Activated T-cell treated with anti-CD3 and anti-CD28 coated beads for 1 hour (primary cell): Measurements from ENCODE around the gene TLR1.
"Not testable (repeated sequence)": the region's sequence is repeated elsewhere in the genome, so short reads cannot be mapped to it uniquely, and the experiment has no call there.

Experiments
- DNase-seq: peaks from one replicate; pipeline ENCODE4 v3.0.0-alpha.2; 2020; ENCODE audit warnings: low read depth

The TLR1 gene

DNA sequence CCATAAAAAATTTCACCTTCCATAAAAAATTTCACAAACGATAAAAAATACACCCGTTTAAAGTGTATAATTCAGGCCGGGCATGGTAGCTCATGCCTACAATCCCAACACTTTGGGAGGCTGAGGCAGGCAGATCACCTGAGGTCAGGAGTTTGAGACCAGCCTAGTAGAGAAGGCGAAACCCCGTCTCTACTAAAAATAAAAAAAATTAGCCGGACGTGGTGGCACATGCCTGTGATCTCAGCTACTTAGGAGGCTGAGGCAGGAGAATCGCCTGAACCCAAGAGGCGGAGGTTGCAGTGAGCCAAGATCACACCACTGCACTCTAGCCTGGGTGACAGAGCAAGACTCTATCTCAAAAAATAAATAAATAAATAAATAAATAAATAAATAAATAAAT, 1.7 kb upstream of the TLR1 start:
- DNase-seq: not testable (repeated sequence)

- DNase-seq: no peak
Measured at GRCh38 chr4:38805530-38806145, 1.0 kb upstream of the TLR1 start.

DNA sequence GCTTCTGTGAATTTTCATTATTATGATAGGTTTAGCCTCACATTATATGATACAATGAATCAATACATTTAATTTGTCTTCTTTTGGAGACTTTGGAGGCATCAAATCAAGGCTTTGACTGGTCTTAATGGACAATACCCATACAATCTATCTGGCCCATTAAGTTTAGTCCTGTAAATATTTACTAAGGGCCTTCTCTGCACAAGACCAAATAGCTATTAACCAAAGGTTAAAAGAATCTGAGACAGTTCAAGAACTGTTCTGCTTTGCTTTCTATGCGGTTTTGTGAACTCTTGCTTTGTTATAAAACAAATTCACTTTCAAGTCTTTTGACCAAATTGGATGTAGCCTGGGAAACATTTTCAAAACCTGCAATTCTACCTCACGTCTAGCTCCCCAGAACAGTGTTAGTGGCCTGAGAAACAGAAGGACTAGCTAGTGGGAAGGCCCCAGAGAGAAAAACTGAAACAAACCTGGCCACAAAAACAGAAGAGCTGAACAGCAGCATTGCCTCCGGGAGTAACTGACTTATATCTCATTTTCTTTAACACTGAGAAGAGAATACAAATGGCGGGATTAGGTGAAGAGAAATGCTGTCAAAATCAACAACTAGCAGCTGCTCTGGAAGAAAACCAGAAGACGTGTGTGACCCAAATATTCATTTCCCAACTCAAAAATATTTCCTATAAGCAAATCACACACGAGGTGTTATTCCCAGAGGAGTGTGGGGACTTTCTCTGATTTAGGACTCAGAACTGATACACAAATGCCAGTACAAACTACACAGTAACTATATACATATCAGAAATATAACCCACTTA, 548 bp downstream of the TLR1 start:
- DNase-seq: no peak

- no peak for DNase-seq
Measured at GRCh38 chr4:38802561-38803355, 1.8 kb downstream of the TLR1 start.

GRCh38 chr4:38800961-38801450, 3.6 kb downstream of the TLR1 start:
- no peak for DNase-seq

- no peak for DNase-seq
Measured at GRCh38 chr4:38800366-38800765, 4.2 kb downstream of the TLR1 start.

GRCh38 chr4:38795087-38795486, 9.5 kb downstream of the TLR1 start:
- DNase-seq: no peak

DNA sequence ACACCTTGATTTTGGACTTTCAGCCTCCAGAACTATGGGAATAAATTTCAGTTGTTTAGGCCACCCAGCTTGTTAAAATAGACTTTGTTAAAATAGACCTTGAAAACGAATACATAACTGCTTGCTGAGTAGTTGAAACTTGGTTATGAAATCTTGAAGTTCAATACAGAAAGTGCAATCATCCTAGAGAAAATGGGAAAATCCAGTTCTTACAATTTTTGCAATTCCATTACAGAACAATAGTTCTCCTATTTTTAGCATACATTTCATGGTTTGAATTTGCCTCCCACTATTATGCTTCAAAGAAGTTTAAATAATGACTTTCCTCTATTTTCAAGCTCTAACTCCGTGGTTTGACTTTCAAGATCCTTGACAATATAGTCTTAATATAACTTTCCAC, 10.5 kb downstream of the TLR1 start:
- no peak for DNase-seq

GRCh38 chr4:38791010-38791409, 13.6 kb downstream of the TLR1 start:
- no peak for DNase-seq

DNA sequence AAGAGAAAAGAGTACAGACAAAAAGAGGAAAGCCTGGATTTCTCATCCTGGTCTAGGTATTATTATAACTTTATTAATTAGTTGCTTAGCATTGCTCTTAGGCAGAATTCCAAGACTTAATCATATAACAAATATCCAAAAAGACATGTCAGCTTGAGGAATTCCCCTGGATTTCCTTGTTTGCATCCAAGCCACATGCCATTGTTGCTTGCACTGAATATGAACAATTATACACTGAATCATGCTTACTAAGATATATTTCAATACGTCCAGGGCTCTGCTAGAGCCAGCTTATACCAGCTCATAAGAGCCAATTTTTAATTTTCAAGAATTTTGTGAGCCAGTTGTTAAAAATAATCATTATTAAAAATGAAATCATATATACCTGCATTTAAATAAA, 16.3 kb downstream of the TLR1 start:
- no peak for DNase-seq

DNA sequence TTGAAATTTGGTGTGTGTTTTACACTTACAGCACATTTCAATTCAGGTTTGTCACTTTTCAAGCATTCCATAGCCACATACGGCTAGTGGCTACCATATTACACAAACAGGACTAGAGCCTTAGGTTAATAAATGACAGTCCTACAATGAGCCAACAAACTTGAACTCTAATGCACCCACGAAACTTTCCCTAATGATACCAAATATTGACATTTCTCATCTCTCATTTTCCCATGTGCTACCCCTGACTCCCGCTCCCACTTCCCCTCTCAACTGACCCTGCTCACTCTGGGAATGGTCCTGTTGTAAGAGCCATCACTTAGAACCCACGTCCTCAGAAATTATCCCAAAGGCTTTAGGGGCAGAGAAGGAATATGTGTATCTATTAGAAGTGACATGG, 16.9 kb downstream of the TLR1 start:
- no peak for DNase-seq

DNA sequence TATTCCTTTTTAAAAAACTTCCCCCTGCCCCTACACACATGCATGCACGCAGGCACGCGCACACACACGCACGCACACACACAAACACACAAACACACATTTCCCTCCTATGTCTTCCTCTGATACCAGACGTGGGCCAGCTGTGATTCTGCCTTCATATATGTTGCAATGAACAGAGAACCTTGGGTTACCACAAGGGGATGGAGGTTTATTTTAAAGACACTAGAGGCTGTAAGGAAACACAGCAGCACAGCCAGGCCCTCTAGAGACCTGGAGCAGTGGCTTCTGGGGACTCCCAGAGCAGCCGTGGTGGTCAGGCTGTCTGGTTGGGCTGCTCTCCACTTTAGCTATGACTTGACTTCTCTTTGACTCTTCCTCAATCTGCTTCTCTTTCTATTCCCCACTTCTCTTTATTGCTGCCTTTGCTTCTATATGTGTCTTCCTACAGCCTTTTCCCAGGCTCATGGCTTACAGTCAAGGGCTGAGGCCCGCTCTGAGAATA, 18.6 kb downstream of the TLR1 start:
- no peak for DNase-seq

DNA sequence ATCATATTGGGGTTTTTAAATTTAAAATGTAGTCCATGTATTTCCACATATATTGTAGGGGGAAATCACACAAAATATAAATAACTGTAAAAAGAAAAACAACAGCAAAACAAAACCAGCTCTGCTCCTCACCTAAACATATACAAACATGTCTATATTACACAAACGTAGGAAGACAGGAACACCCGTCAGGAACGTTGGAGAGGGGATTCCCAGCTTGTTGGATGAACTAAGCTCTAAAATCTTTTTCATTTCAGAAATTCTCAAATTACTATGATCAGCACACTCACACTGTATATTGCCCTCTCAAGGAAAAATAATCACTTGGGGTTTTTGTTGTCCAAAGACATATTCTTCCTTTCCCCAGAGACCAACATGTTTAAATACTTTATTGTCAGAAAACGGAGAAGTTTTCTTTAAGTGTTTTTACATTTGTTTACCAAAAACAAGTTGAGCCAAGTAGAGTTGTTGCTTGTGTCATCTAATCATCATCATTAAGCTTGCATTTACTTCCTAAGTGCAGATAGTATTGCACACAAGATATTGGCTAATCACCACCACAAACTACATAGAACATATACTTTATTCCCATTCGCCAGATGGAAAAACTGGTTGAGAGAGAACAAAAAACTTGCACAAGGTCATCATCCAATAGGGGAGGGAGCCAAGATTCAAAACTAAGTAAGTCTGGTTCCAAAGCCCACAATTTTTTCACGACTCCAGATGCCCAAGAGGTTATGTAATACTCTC, 19.4 kb downstream of the TLR1 start:
- DNase-seq: no peak

GRCh38 chr4:38784141-38784540, 20.4 kb downstream of the TLR1 start:
- DNase-seq: no peak

DNA sequence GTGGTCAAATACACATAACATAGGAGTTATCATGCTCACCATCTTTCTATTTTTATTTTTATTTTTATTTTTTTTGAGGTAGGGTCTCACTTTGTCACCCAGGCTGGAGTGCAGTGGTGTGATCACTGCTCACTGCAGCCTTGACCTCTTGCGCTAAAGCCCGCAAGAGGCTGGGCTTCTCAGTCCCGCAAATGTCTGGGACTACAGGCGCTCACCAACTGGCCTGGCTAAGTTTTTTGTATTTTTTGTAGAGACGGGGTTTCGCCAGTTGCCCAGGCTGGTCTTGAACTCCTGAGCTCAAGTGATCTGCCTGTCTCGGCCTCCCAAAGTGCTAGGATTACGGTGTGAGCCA, 21.5 kb downstream of the TLR1 start:
- no peak for DNase-seq

DNA sequence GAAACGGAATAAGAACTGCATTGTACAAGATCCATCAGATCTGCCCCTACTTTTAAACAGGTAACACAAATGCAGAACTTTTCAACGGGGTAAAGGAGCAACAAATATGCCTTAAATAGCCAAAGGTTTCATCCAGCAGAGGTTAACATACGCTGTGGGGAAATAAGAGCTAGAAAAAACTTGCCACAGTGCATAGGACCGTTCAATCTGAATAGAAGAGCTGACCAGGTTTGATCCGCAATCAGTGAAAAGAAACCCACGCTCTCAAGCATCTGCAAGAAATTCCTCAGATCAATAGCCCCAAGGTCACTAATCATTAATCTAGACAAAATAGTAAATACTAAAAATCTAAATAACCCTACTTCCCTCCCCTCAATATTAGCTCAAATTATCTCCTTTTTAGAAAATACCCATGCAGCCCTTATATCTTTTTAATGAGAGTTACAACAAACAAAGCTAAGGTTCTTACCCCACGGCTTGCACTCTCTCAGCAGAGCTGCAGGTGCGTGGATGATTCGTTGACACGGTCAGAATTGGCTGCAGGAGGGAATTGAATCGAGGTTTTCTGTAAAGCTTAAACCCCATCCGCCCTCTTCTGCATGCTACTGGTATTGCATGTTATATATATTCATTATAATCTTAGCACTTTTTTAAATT, 22.0 kb downstream of the TLR1 start, which contains the start of gene TLR10:
Gene TLR10, minus strand, starts transcription at position 539 of the 657 bp plus-strand sequence. CDS start 7,400 bp downstream, outside the sequence.
- peak; percentile 12 for DNase-seq

DNA sequence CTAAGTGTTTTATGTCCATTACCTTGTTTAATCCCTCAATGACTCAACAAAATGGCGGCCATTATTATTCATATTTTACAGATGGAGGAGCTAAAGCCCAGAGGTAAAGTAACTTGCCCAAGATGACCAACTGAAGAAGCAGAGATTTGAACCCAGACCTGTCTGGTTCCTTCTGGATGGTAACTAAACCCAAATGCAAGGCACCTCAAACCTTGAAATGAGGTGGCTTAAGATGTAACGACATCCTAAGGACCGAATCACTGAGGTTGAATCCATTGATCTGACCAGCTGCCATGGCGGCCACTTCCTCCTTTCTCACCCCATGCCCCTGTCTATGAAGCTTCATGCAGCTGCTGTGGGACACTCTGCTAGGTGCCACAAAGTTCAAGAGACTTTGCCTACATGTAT, 22.7 kb downstream of the TLR1 start:
- no peak for DNase-seq

DNA sequence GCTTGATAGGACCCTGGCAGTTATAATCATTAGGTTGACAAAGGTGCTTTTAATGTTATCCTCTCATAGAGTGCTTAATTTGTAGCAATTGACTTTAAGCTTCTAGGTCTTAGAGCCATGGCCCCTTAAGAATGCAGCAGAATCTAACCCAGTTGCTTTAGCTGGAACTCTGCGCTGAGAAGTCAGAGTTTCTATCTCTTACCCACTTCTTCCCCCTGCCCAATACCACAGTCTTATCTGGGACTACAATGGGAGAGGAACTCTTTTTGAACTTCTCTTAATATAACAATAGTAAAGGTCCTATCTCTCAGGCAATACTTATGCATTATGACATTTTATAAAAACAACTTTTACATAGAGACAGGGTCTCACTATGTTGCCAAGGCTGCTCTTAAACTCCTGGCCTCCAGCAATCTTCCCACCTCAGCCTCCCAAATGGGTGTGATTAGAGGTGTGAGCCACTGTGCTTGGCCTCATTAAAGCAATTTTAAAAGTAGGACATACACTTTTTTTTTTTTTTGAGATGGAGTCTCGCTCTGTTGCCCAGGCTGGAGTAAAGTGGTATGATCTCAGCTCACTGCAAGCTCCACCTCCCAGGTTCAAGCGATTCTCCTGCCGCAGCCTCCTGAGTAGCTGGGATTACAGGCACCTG, 23.6 kb downstream of the TLR1 start:
- no peak for DNase-seq

- no peak for DNase-seq
Measured at GRCh38 chr4:38779790-38780189, 24.8 kb downstream of the TLR1 start.

- not testable (repeated sequence) for DNase-seq
Measured at GRCh38 chr4:38777925-38778324, 26.7 kb downstream of the TLR1 start.

DNA sequence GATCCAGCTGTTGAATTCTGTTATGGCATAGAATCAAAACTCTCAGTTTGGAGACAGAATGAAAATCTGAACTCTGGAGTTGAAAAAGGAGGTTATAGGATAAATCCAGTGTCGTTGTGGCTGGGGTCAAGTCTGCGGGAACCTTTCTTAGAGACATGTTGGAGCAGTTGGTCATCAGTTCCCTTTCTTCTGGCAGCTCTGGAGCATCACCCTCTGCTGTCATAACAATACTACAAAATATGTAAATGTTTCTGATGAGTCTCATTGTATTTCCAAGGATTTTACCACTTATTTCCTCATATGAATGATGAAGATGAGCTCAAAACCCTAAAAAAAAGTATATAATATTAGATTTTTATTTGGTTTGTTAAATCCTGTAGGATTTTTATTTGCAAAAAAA, 29.3 kb downstream of the TLR1 start:
- no peak for DNase-seq
